HEK293 (cell line): ENCODE data around the gene C20orf204.
A peak's percentile ranks its signal among the peaks of the same experiment; 100 is the strongest.

ENCODE experiments used
- ATF2 ChIP-seq: fragments of 450-650 bp; formaldehyde crosslinking; IDR thresholded peaks from 2 replicates; pipeline ENCODE4 v1.5.1; 2016; ENCODE audit warnings: missing biosample characterization, missing genetic modification characterization, low read depth
- BCL6B ChIP-seq: fragments of 450-650 bp; formaldehyde crosslinking; IDR thresholded peaks from 2 replicates; pipeline ENCODE4 v1.5.1; 2017; ENCODE audit warnings: missing biosample characterization, missing genetic modification characterization
- INSM2 ChIP-seq: fragments of 450-650 bp; formaldehyde crosslinking; IDR thresholded peaks from 2 replicates; pipeline ENCODE4 v1.5.1; 2016; ENCODE audit warnings: missing biosample characterization, missing genetic modification characterization
- KLF10 ChIP-seq: fragments of 450-650 bp; IDR thresholded peaks from 2 replicates; pipeline ENCODE4 v1.5.1; 2018; ENCODE audit warnings: missing biosample characterization, mild to moderate bottlenecking, missing genetic modification characterization
- MEIS1 ChIP-seq: sonication (generic); formaldehyde crosslinking; IDR thresholded peaks from 2 replicates; pipeline ENCODE4 v1.8.1; 2022; ENCODE audit warnings: missing genetic modification reagents, mild to moderate bottlenecking, borderline replicate concordance
- RBAK ChIP-seq: fragments of 450-650 bp; formaldehyde crosslinking; IDR thresholded peaks from 2 replicates; pipeline ENCODE4 v1.5.1; 2016; ENCODE audit warnings: missing biosample characterization, missing genetic modification characterization
- SALL2 ChIP-seq: fragments of 450-650 bp; formaldehyde crosslinking; IDR thresholded peaks from 2 replicates; pipeline ENCODE4 v1.5.0; 2017; ENCODE audit warnings: missing biosample characterization, mild to moderate bottlenecking, missing genetic modification characterization, borderline replicate concordance
- ZNF10 ChIP-seq: fragments of 450-650 bp; formaldehyde crosslinking; IDR thresholded peaks from 2 replicates; pipeline ENCODE4 v1.5.1; 2017; ENCODE audit warnings: missing biosample characterization, missing genetic modification characterization
- ZNF16 ChIP-seq: fragments of 450-650 bp; formaldehyde crosslinking; IDR thresholded peaks from 2 replicates; pipeline ENCODE4 v1.5.1; 2016; ENCODE audit warnings: low read depth, missing biosample characterization, missing genetic modification characterization
- ZNF19 ChIP-seq: fragments of 450-650 bp; formaldehyde crosslinking; IDR thresholded peaks from 2 replicates; pipeline ENCODE4; 2016; ENCODE audit warnings: missing biosample characterization, missing genetic modification characterization, low read depth
- ZNF24 ChIP-seq: fragments of 450-650 bp; formaldehyde crosslinking; IDR thresholded peaks from 2 replicates; pipeline ENCODE4 v1.5.1; 2016; ENCODE audit warnings: missing biosample characterization, missing genetic modification characterization
- ZNF266 ChIP-seq: fragments of 450-650 bp; formaldehyde crosslinking; IDR thresholded peaks from 2 replicates; pipeline ENCODE4 v1.5.1; 2016; ENCODE audit warnings: missing biosample characterization, missing genetic modification characterization, low read depth
- ZNF274 ChIP-seq, 2 experiments: fragments of 200-500 bp in 1 of 2; fragments of 450-650 bp in 1 of 2; sonication (Bioruptor generic) in 1 of 2; formaldehyde crosslinking in 1 of 2; IDR thresholded peaks; 2 replicates each; pipeline versions ENCODE4 v1.5.1 to v1.6.1; 2014 to 2016; ENCODE audit warnings: borderline replicate concordance in 1 of 2, inconsistent platforms in 1 of 2, low read length in 1 of 2, missing biosample characterization in 1 of 2, missing genetic modification characterization in 1 of 2
- ZNF341 ChIP-seq: fragments of 450-650 bp; formaldehyde crosslinking; IDR thresholded peaks from 2 replicates; pipeline ENCODE4; 2016; ENCODE audit warnings: low read depth, missing biosample characterization, missing genetic modification characterization
- ZNF366 ChIP-seq: fragments of 450-650 bp; formaldehyde crosslinking; conservative IDR thresholded peaks from 2 replicates; pipeline ENCODE4 v1.5.1; 2016; ENCODE audit warnings: missing biosample characterization, missing genetic modification characterization
- ZNF488 ChIP-seq: fragments of 450-650 bp; formaldehyde crosslinking; IDR thresholded peaks from 2 replicates; pipeline ENCODE4 v1.5.1; 2016; ENCODE audit warnings: missing biosample characterization, missing genetic modification characterization
- ZNF514 ChIP-seq: fragments of 450-650 bp; formaldehyde crosslinking; IDR thresholded peaks from 2 replicates; pipeline ENCODE4 v1.5.1; 2016; ENCODE audit warnings: missing biosample characterization, missing genetic modification characterization
- ZNF529 ChIP-seq: fragments of 450-650 bp; formaldehyde crosslinking; IDR thresholded peaks from 2 replicates; pipeline ENCODE4 v1.5.1; 2017; ENCODE audit warnings: missing genetic modification characterization, missing biosample characterization; ENCODE audit not compliant: insufficient replicate concordance
- ZNF561 ChIP-seq: fragments of 450-650 bp; IDR thresholded peaks from 2 replicates; pipeline ENCODE4 v1.5.1; 2018; ENCODE audit warnings: missing biosample characterization, missing genetic modification characterization, borderline replicate concordance
- ZNF585B ChIP-seq: fragments of 450-650 bp; formaldehyde crosslinking; IDR thresholded peaks from 2 replicates; pipeline ENCODE4 v1.5.1; 2016; ENCODE audit warnings: missing biosample characterization, missing genetic modification characterization
- ZNF596 ChIP-seq: fragments of 450-650 bp; IDR thresholded peaks from 2 replicates; pipeline ENCODE4 v1.5.0; 2018; ENCODE audit warnings: missing biosample characterization, mild to moderate bottlenecking, missing genetic modification characterization, moderate library complexity
- ZNF621 ChIP-seq: fragments of 450-650 bp; formaldehyde crosslinking; IDR thresholded peaks from 2 replicates; pipeline ENCODE4 v1.5.1; 2017; ENCODE audit warnings: missing biosample characterization, missing genetic modification characterization
- ZNF623 ChIP-seq: fragments of 450-650 bp; formaldehyde crosslinking; IDR thresholded peaks from 2 replicates; pipeline ENCODE4 v1.5.1; 2016; ENCODE audit warnings: missing biosample characterization, missing genetic modification characterization
- ZNF785 ChIP-seq: fragments of 450-650 bp; formaldehyde crosslinking; IDR thresholded peaks from 2 replicates; pipeline ENCODE4 v1.5.1; 2016; ENCODE audit warnings: missing biosample characterization, missing genetic modification characterization
- ZSCAN23 ChIP-seq: fragments of 450-650 bp; formaldehyde crosslinking; IDR thresholded peaks from 2 replicates; pipeline ENCODE4 v1.5.1; 2016; ENCODE audit warnings: missing biosample characterization, missing genetic modification characterization
- TF ChIP-seq, protein P1 (sequence below): fragments of 450-650 bp; formaldehyde crosslinking; IDR thresholded peaks from 2 replicates; pipeline ENCODE4 v1.5.1; 2016; ENCODE audit warnings: missing biosample characterization, missing genetic modification characterization, low read depth
- TF ChIP-seq, protein P2 (sequence below): fragments of 450-650 bp; formaldehyde crosslinking; IDR thresholded peaks from 2 replicates; pipeline ENCODE4 v1.5.1; 2016; ENCODE audit warnings: missing biosample characterization, missing genetic modification characterization, borderline replicate concordance

C20orf204 gene

DNA sequence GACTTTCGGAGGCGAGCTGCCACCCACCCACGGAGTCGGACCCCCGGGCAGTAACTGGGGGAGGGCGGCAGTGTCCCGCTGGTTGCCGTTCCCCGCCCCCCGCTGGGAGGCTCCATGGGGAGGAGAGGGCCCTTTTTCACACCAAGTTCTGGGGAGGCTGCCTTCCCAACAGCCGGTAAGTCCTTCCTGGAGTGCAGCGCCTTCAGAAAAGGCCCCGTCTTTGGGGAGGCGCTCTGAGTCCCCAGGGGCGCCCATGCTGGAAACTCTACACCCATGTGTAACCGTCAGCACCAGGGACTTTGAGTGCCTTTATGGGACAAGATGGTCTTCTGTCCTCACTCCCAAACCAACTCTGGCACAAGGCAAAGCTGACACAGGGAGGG, 13.9 kb downstream of the C20orf204 start (continued):
- TF ChIP-seq, protein P1, sequence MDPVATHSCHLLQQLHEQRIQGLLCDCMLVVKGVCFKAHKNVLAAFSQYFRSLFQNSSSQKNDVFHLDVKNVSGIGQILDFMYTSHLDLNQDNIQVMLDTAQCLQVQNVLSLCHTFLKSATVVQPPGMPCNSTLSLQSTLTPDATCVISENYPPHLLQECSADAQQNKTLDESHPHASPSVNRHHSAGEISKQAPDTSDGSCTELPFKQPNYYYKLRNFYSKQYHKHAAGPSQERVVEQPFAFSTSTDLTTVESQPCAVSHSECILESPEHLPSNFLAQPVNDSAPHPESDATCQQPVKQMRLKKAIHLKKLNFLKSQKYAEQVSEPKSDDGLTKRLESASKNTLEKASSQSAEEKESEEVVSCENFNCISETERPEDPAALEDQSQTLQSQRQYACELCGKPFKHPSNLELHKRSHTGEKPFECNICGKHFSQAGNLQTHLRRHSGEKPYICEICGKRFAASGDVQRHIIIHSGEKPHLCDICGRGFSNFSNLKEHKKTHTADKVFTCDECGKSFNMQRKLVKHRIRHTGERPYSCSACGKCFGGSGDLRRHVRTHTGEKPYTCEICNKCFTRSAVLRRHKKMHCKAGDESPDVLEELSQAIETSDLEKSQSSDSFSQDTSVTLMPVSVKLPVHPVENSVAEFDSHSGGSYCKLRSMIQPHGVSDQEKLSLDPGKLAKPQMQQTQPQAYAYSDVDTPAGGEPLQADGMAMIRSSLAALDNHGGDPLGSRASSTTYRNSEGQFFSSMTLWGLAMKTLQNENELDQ (tag by site-specific recombination) = no peak
- no peak for TF ChIP-seq ZNF488 (tag by site-specific recombination)
- TF ChIP-seq ZNF19 = no peak
- TF ChIP-seq BCL6B (tag by site-specific recombination) = peak; percentile 13; the same call in 1 of the 2 replicates
- TF ChIP-seq ZNF16 (tag by site-specific recombination) = no peak
- no peak for TF ChIP-seq ZNF621 (tag by site-specific recombination)
- TF ChIP-seq ZNF366 (tag by site-specific recombination) = no peak
- TF ChIP-seq INSM2 = no peak
- TF ChIP-seq RBAK (tag by site-specific recombination) = no peak
- TF ChIP-seq, protein P2, sequence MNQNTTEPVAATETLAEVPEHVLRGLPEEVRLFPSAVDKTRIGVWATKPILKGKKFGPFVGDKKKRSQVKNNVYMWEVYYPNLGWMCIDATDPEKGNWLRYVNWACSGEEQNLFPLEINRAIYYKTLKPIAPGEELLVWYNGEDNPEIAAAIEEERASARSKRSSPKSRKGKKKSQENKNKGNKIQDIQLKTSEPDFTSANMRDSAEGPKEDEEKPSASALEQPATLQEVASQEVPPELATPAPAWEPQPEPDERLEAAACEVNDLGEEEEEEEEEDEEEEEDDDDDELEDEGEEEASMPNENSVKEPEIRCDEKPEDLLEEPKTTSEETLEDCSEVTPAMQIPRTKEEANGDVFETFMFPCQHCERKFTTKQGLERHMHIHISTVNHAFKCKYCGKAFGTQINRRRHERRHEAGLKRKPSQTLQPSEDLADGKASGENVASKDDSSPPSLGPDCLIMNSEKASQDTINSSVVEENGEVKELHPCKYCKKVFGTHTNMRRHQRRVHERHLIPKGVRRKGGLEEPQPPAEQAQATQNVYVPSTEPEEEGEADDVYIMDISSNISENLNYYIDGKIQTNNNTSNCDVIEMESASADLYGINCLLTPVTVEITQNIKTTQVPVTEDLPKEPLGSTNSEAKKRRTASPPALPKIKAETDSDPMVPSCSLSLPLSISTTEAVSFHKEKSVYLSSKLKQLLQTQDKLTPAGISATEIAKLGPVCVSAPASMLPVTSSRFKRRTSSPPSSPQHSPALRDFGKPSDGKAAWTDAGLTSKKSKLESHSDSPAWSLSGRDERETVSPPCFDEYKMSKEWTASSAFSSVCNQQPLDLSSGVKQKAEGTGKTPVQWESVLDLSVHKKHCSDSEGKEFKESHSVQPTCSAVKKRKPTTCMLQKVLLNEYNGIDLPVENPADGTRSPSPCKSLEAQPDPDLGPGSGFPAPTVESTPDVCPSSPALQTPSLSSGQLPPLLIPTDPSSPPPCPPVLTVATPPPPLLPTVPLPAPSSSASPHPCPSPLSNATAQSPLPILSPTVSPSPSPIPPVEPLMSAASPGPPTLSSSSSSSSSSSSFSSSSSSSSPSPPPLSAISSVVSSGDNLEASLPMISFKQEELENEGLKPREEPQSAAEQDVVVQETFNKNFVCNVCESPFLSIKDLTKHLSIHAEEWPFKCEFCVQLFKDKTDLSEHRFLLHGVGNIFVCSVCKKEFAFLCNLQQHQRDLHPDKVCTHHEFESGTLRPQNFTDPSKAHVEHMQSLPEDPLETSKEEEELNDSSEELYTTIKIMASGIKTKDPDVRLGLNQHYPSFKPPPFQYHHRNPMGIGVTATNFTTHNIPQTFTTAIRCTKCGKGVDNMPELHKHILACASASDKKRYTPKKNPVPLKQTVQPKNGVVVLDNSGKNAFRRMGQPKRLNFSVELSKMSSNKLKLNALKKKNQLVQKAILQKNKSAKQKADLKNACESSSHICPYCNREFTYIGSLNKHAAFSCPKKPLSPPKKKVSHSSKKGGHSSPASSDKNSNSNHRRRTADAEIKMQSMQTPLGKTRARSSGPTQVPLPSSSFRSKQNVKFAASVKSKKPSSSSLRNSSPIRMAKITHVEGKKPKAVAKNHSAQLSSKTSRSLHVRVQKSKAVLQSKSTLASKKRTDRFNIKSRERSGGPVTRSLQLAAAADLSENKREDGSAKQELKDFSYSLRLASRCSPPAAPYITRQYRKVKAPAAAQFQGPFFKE (tag by site-specific recombination) = no peak
- TF ChIP-seq ZNF596 (tag by site-specific recombination) = no peak
- TF ChIP-seq ZNF341 (tag by site-specific recombination) = peak; percentile 96
- no peak for TF ChIP-seq MEIS1
- no peak for TF ChIP-seq ZNF785 (tag by site-specific recombination)
- no peak for TF ChIP-seq ATF2 (tag by site-specific recombination)
- no peak for TF ChIP-seq ZNF266 (tag by site-specific recombination)
- no peak for TF ChIP-seq SALL2 (tag by site-specific recombination)
- no peak for TF ChIP-seq ZSCAN23 (tag by site-specific recombination)
- no peak for TF ChIP-seq ZNF514 (tag by site-specific recombination)
- no peak for TF ChIP-seq KLF10 (tag by site-specific recombination)
- TF ChIP-seq ZNF24 (tag by site-specific recombination) = no peak
- TF ChIP-seq ZNF274 (IDR thresholded peaks at IDR 0.05; ENCODE audit: low read length) = no peak
- TF ChIP-seq ZNF274 (tag by site-specific recombination; IDR thresholded peaks at IDR 0.05; ENCODE audit: borderline replicate concordance) = no peak
- peak; percentile 62 for TF ChIP-seq ZNF561 (tag by site-specific recombination)
- no peak for TF ChIP-seq ZNF623 (tag by site-specific recombination)
- no peak for TF ChIP-seq ZNF529 (tag by site-specific recombination)
- TF ChIP-seq ZNF585B = no peak
- TF ChIP-seq ZNF10 (tag by site-specific recombination) = no peak
